ENCODE data around the gene HCN3.

DNA sequence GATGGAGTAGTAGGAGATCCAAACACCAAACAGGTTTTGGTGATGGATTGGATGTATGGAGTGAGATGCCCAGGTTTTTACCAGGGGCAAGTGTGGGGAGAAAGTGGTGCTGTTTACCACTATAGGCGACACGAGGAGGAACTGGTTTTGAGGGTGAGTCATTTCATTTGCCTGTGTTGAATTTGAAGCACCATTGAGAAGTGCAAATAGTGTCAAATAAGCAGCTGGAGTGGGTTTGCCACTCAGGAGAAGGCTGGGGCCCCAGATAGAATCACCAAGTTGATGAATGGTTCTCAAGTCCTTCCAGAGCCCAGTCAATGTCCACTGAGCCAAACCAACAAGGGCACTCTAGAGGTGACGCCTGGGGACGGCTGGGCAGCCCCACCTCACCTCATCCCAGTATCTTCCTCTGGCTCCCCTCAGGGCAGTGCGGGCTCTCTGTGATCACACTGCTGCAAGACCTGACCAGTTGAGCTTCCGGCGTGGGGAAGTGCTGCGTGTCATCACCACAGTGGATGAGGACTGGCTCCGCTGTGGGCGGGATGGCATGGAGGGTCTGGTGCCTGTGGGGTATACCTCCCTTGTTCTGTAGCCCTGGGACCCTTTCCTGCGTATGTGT, 52.8 kb downstream of the HCN3 start:
- TF ChIP-seq, protein P1, sequence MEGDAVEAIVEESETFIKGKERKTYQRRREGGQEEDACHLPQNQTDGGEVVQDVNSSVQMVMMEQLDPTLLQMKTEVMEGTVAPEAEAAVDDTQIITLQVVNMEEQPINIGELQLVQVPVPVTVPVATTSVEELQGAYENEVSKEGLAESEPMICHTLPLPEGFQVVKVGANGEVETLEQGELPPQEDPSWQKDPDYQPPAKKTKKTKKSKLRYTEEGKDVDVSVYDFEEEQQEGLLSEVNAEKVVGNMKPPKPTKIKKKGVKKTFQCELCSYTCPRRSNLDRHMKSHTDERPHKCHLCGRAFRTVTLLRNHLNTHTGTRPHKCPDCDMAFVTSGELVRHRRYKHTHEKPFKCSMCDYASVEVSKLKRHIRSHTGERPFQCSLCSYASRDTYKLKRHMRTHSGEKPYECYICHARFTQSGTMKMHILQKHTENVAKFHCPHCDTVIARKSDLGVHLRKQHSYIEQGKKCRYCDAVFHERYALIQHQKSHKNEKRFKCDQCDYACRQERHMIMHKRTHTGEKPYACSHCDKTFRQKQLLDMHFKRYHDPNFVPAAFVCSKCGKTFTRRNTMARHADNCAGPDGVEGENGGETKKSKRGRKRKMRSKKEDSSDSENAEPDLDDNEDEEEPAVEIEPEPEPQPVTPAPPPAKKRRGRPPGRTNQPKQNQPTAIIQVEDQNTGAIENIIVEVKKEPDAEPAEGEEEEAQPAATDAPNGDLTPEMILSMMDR (IDR thresholded peaks at IDR 0.05), result no peak
- no peak for TF ChIP-seq POLR2A (IDR thresholded peaks at IDR 0.05)

Measured in esophagus squamous epithelium (tissue), 4 donors.